ENCODE results near the gene JSRP1. TPM values are rescaled to one million over a fixed set of nuclear protein-coding genes. Genes with fewer than 3 reads are reported as not detected.

Gene JSRP1
- total and polyA plus RNA-seq, 7 donors = 0.36 to 1.6 (median 1.0) TPM; not detected in 4

GRCh38 chr19:2232286-2233151 lies 23.7 kb downstream of the JSRP1 start:
- Histone ChIP-seq H3K9me3 (no peaks in the 10 kb centered on the region), H3K36me3 (peaks cover 0 to 62% (median 27%) of the 10 kb centered on the region in 4 donors), H3K27me3 (no peaks in the 10 kb centered on the region), H3K27ac (no peak overlapping the region), H3K4me3 (no peak overlapping the region), H3K4me1 (peaks cover 0 to 28% (median 23%) of the 10 kb centered on the region in 4 donors)
- WGBS, 2 donors = 76 to 84% methylated on average over 30 of the region's 30 CpGs
- TF ChIP-seq EP300 (IDR thresholded peaks at IDR 0.05) (no peak), POLR2AphosphoS5 (IDR thresholded peaks at IDR 0.05) (no peak), POLR2A (IDR thresholded peaks at IDR 0.05) (no peak)
- TF ChIP-seq, protein P1, sequence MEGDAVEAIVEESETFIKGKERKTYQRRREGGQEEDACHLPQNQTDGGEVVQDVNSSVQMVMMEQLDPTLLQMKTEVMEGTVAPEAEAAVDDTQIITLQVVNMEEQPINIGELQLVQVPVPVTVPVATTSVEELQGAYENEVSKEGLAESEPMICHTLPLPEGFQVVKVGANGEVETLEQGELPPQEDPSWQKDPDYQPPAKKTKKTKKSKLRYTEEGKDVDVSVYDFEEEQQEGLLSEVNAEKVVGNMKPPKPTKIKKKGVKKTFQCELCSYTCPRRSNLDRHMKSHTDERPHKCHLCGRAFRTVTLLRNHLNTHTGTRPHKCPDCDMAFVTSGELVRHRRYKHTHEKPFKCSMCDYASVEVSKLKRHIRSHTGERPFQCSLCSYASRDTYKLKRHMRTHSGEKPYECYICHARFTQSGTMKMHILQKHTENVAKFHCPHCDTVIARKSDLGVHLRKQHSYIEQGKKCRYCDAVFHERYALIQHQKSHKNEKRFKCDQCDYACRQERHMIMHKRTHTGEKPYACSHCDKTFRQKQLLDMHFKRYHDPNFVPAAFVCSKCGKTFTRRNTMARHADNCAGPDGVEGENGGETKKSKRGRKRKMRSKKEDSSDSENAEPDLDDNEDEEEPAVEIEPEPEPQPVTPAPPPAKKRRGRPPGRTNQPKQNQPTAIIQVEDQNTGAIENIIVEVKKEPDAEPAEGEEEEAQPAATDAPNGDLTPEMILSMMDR (IDR thresholded peaks at IDR 0.05) = no peak
- intact Hi-C loops (cut with DNase I) = no loop called here
- no peak for DNase-seq

DNA sequence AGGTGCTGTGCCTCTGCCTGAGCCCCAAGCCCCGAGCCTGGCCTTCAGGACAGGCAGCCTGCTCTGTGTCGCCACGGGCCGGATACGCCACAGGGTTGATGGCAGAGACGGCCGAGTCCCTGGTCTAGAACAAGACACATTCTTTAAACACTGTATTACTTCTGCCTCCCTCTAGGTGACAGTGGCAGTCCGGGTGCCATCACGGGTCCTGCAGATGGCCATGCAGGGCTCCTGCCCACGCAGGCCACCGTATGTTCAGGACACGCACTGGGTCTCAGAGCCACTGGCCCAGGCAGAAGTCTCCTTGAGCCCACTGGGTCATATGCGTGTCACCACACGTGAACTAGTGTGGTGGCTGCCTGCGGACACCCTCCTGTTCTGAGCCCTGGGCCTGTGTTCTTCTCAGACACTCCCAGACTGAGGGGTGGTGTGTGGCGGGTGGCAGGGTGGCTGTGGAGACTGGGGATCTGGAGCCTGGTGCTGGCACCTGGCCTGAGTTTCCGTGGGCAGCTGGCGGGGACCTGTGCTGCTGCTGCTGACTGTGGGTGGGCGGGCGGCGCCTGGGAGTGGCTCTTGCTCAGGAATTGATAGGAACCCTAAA lies 24.5 kb downstream of the JSRP1 start:
- Histone ChIP-seq H3K4me3 (no peak overlapping the region), H3K36me3 (peaks cover 0 to 70% (median 30%) of the 10 kb centered on the region in 4 donors), H3K9me3 (no peaks in the 10 kb centered on the region), H3K4me1 (peaks cover 0 to 24% (median 18%) of the 10 kb centered on the region in 4 donors), H3K27ac (no peak overlapping the region), H3K27me3 (no peaks in the 10 kb centered on the region)
- TF ChIP-seq, protein P1 (IDR thresholded peaks at IDR 0.05) = no peak
- TF ChIP-seq EP300 (IDR thresholded peaks at IDR 0.05) (no peak), POLR2A (IDR thresholded peaks at IDR 0.05) (no peak), POLR2AphosphoS5 (IDR thresholded peaks at IDR 0.05) (no peak)
- 68 to 84% methylated on average over 21 of the region's 21 CpGs for WGBS, 2 donors
- DNase-seq = no peak
- intact Hi-C loops (cut with DNase I) = no loop called here

GRCh38 chr19:2230807-2231533 lies 25.2 kb downstream of the JSRP1 start:
- Histone ChIP-seq H3K36me3 (peaks cover 7 to 78% (median 36%) of the 10 kb centered on the region in 4 donors), H3K4me3 (no peak overlapping the region), H3K27me3 (no peaks in the 10 kb centered on the region), H3K4me1 (peaks cover 0 to 24% (median 18%) of the 10 kb centered on the region in 4 donors), H3K27ac (no peak overlapping the region), H3K9me3 (no peaks in the 10 kb centered on the region)
- TF ChIP-seq POLR2A (IDR thresholded peaks at IDR 0.05) (no peak), POLR2AphosphoS5 (IDR thresholded peaks at IDR 0.05) (no peak), EP300 (IDR thresholded peaks at IDR 0.05) (no peak)
- TF ChIP-seq, protein P1 (IDR thresholded peaks at IDR 0.05) = no peak
- 53 to 80% methylated on average over 12 of the region's 12 CpGs for WGBS, 2 donors
- intact Hi-C loops (cut with DNase I) = no loop called here
- no peak for DNase-seq

DNA sequence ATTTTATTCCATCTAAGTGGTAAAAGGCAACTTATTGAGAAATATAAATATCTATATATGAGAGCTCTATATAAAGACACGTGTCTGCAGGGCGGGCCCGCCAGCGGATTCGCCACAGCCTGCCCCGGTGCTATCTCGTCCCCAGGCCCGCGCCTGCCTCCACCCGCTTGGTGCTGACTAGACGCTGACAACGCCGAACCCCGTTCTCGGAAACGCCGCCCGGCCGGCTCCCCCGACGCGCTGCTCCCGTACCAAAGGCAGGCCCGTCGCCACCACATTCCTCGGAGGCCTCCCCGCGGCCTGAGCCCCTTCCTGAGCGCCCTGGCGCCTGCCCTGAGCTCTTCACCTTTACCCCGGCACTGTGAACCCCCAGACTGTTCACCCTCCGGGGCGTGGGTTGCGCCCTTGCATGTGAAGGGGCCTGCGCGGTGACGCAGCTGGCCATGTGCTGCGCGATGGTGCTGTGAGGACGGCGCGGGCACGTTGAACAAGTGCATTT lies 26.1 kb downstream of the JSRP1 start:
- TF ChIP-seq POLR2A (IDR thresholded peaks at IDR 0.05) (no peak), EP300 (IDR thresholded peaks at IDR 0.05) (no peak), POLR2AphosphoS5 (IDR thresholded peaks at IDR 0.05) (no peak)
- TF ChIP-seq, protein P1 (IDR thresholded peaks at IDR 0.05) = no peak
- WGBS, 2 donors = 94 to 95% methylated on average over 43 of the region's 43 CpGs
- no peak overlapping the region for H3K27ac ChIP-seq
- no peak overlapping the region for H3K4me3 ChIP-seq
- no peaks in the 10 kb centered on the region for H3K9me3 ChIP-seq
- peaks cover 7 to 87% (median 42%) of the 10 kb centered on the region in 4 donors for H3K36me3 ChIP-seq
- DNase-seq = no peak
- H3K4me1 ChIP-seq = peaks cover 0 to 20% (median 13%) of the 10 kb centered on the region in 4 donors
- H3K27me3 ChIP-seq = no peaks in the 10 kb centered on the region
- intact Hi-C loops (cut with DNase I) = no loop called here

Data from sigmoid colon (tissue), 7 donors.